Endodermal cell (in vitro differentiated cells): Measurements from ENCODE around the gene RAI2. TPM values are rescaled to one million over a fixed set of nuclear protein-coding genes. Genes with fewer than 3 reads are reported as not detected.

Experiments
- DNase-seq: peaks from one replicate; pipeline ENCODE4 v3.0.0-alpha.2; 2017
- H3K27ac ChIP-seq: 2 replicates; pipeline ENCODE4 v1.5.1; 2013; ENCODE audit warnings: mild to moderate bottlenecking, low read depth, low read length, moderate library complexity
- H3K27me3 ChIP-seq: 2 replicates; pipeline ENCODE4 v1.6.1; 2013; ENCODE audit warnings: mild to moderate bottlenecking, low read length, moderate library complexity; ENCODE audit not compliant: insufficient read depth, control insufficient read depth, poor library complexity, severe bottlenecking
- H3K36me3 ChIP-seq: 2 replicates; pipeline ENCODE4 v1.7.0; 2013; ENCODE audit warnings: mild to moderate bottlenecking, low read length, moderate library complexity; ENCODE audit not compliant: control insufficient read depth, insufficient read depth
- H3K4me1 ChIP-seq: one replicate; pipeline ENCODE4 v1.7.0; 2013; ENCODE audit warnings: low read length; ENCODE audit not compliant: control insufficient read depth, insufficient read depth
- H3K4me3 ChIP-seq: 2 replicates; pipeline ENCODE4 v1.5.1; 2013; ENCODE audit warnings: mild to moderate bottlenecking, low read length, moderate library complexity
- H3K9ac ChIP-seq: 2 replicates; pipeline ENCODE4 v1.6.1; 2013; ENCODE audit warnings: mild to moderate bottlenecking, low read length, moderate library complexity; ENCODE audit not compliant: poor library complexity, severe bottlenecking; ENCODE audit errors: extremely low read depth
- H3K9me3 ChIP-seq: 2 replicates; pipeline ENCODE4 v1.6.1; 2013; ENCODE audit warnings: mild to moderate bottlenecking, low read length, moderate library complexity; ENCODE audit not compliant: control insufficient read depth
- H3K27ac Mint-ChIP-seq: 2 replicates; pipeline ENCODE4 v1.8.0; 2020; ENCODE audit warnings: mixed read lengths
- H3K27me3 Mint-ChIP-seq: 2 replicates; pipeline ENCODE4 v1.8.0; 2021; ENCODE audit warnings: mild to moderate bottlenecking, mixed read lengths; ENCODE audit not compliant: insufficient read depth
- H3K36me3 Mint-ChIP-seq: 2 replicates; pipeline ENCODE4 v1.8.0; 2020; ENCODE audit warnings: low read depth, mixed read lengths
- H3K4me1 Mint-ChIP-seq: 2 replicates; pipeline ENCODE4 v1.8.0; 2020; ENCODE audit warnings: mixed read lengths
- H3K4me3 Mint-ChIP-seq: 2 replicates; pipeline ENCODE4 v1.8.0; 2020; ENCODE audit warnings: mild to moderate bottlenecking, moderate library complexity, mixed read lengths
- H3K9me3 Mint-ChIP-seq: 2 replicates; pipeline ENCODE4 v1.8.0; 2020; ENCODE audit warnings: mild to moderate bottlenecking, mixed read lengths
- CTCF ChIP-seq: fragments of 200-600 bp; sonication (generic); conservative IDR thresholded peaks from 2 replicates; pipeline ENCODE4 v1.5.0; 2021; ENCODE audit warnings: antibody characterized with exemption, mild to moderate bottlenecking
- WGBS, 2 experiments: methylation state at CpG; one replicate each; pipeline versions ENCODE4 v1.1.5 to v1.1.7; 2013; ENCODE audit warnings: missing lambda C conversion rate in 2 of 2, mixed read lengths in 1 of 2; ENCODE audit not compliant: insufficient coverage in 1 of 2, insufficient read length in 1 of 2; 5-methylcytosine and 5-hydroxymethylcytosine counted together
- total RNA-seq, 2 donors: library from RNA; stranded (reverse); fragmentation: NEBNext Ultra II Directional in 1 of 2; extraction: Animal tissue kit (Norgen Biotek cat#: 25700) in 1 of 2; gene quantifications; 2 replicates in 1 of 2; 3 replicates in 1 of 2; pipeline ENCODE4 v1.2.1, GENCODE V29; 2021

RAI2 gene
- total RNA-seq, 2 donors from 2014 or later, result 4.8 to 5.8 TPM

GRCh38 chrX:17779434-17779833, 81.7 kb downstream of the RAI2 start:
- Histone ChIP-seq H3K9me3 (no peaks in the 10 kb centered on the region), H3K27ac (no peak overlapping the region), H3K9ac (no peak overlapping the region), H3K36me3 (no peaks in the 10 kb centered on the region), H3K4me3 (no peak overlapping the region), H3K4me1 (no peaks in the 10 kb centered on the region), H3K27me3 (no peaks in the 10 kb centered on the region)
- DNase-seq, result no peak
- H3K9me3 Mint-ChIP-seq, result peaks cover 42% of the 10 kb centered on the region
- peaks cover 1% of the 10 kb centered on the region for H3K27me3 Mint-ChIP-seq
- H3K36me3 Mint-ChIP-seq, result no peaks in the 10 kb centered on the region
- H3K4me1 Mint-ChIP-seq, result no peaks in the 10 kb centered on the region
- whole genome bisulfite sequencing, 2 experiments, result 93 to 94% methylated on average over 3 to 4 of the region's 4 CpGs
- no peak for TF ChIP-seq CTCF
- H3K27ac Mint-ChIP-seq, result no peak overlapping the region
- H3K4me3 Mint-ChIP-seq, result no peak overlapping the region

GRCh38 chrX:17778997-17779396, 82.1 kb downstream of the RAI2 start:
- WGBS, 2 experiments, result 79% methylated on average over 2 of the region's 2 CpGs; no CpG with 5 or more reads in 1 of the 2 experiments
- H3K36me3 Mint-ChIP-seq, result no peaks in the 10 kb centered on the region
- DNase-seq, result no peak

GRCh38 chrX:17774053-17774452, 87.0 kb downstream of the RAI2 start:
- Histone ChIP-seq H3K4me3 (no peak overlapping the region), H3K9ac (no peak overlapping the region), H3K4me1 (no peaks in the 10 kb centered on the region), H3K9me3 (no peaks in the 10 kb centered on the region), H3K36me3 (no peaks in the 10 kb centered on the region), H3K27ac (no peak overlapping the region), H3K27me3 (peaks cover 38% of the 10 kb centered on the region)
- Mint-ChIP-seq H3K4me3 (no peak overlapping the region), H3K36me3 (no peaks in the 10 kb centered on the region), H3K4me1 (no peaks in the 10 kb centered on the region), H3K27ac (no peak overlapping the region), H3K9me3 (peaks cover 25% of the 10 kb centered on the region), H3K27me3 (peaks cover 1% of the 10 kb centered on the region)
- TF ChIP-seq CTCF, result no peak
- DNase-seq, result no peak
- WGBS, 2 experiments, result 87 to 100% methylated on average over 1 of the region's 1 CpG

More at GRCh38 chrX:17778997-17779396, 82.1 kb downstream of the RAI2 start:
- Histone ChIP-seq H3K4me1 (no peaks in the 10 kb centered on the region), H3K27ac (no peak overlapping the region), H3K9ac (no peak overlapping the region), H3K36me3 (no peaks in the 10 kb centered on the region), H3K9me3 (no peaks in the 10 kb centered on the region), H3K4me3 (no peak overlapping the region), H3K27me3 (no peaks in the 10 kb centered on the region)
- no peak overlapping the region for H3K4me3 Mint-ChIP-seq
- H3K4me1 Mint-ChIP-seq, result no peaks in the 10 kb centered on the region
- no peak for TF ChIP-seq CTCF
- H3K9me3 Mint-ChIP-seq, result peaks cover 42% of the 10 kb centered on the region
- H3K27me3 Mint-ChIP-seq, result peaks cover 1% of the 10 kb centered on the region
- no peak overlapping the region for H3K27ac Mint-ChIP-seq
